Osteoblast (primary cell): ENCODE data around the gene TROAP. TPM values are rescaled to one million over a fixed set of nuclear protein-coding genes. Genes with fewer than 3 reads are reported as not detected.

ENCODE experiments used
- DNase-seq: peaks from one replicate; pipeline ENCODE4 v3.0.0; 2011; ENCODE audit warnings: low spot score, mixed read lengths; ENCODE audit not compliant: insufficient read length; ENCODE audit errors: missing footprints
- H2AFZ ChIP-seq: 2 replicates; pipeline ENCODE4 v1.6.0; 2011; ENCODE audit warnings: mild to moderate bottlenecking, low read length
- H3K27ac ChIP-seq: 2 replicates; pipeline ENCODE4 v1.5.1; 2011; ENCODE audit warnings: mild to moderate bottlenecking, low read depth, low read length, moderate library complexity
- H3K27me3 ChIP-seq: 2 replicates; pipeline ENCODE4 v1.6.0; 2012; ENCODE audit warnings: mild to moderate bottlenecking, control low read depth, inconsistent platforms, low read length, moderate library complexity; ENCODE audit not compliant: insufficient read depth
- H3K36me3 ChIP-seq: 2 replicates; pipeline ENCODE4 v1.5.1; 2011; ENCODE audit warnings: mild to moderate bottlenecking, low read length, control low read depth, moderate library complexity; ENCODE audit not compliant: insufficient read depth
- H3K4me1 ChIP-seq: 2 replicates; pipeline ENCODE4 v1.5.1; 2011; ENCODE audit warnings: mild to moderate bottlenecking, low read length, control low read depth, moderate library complexity; ENCODE audit not compliant: insufficient read depth
- H3K4me2 ChIP-seq: 2 replicates; pipeline ENCODE4 v1.6.0; 2011; ENCODE audit warnings: mild to moderate bottlenecking, low read length; ENCODE audit not compliant: insufficient read depth
- H3K4me3 ChIP-seq: fragments of 200-600 bp; sonication (generic); 3 replicates; pipeline ENCODE4 v1.5.1; 2012; ENCODE audit warnings: mild to moderate bottlenecking, low read length, inconsistent platforms; ENCODE audit not compliant: insufficient read depth
- H3K79me2 ChIP-seq: 2 replicates; pipeline ENCODE4 v1.6.0; 2012; ENCODE audit warnings: mild to moderate bottlenecking, low read length, control low read depth, inconsistent platforms; ENCODE audit not compliant: insufficient read depth
- H3K9me3 ChIP-seq: 2 replicates; pipeline ENCODE4 v1.5.1; 2011; ENCODE audit warnings: low read depth, low read length, control low read depth
- H4K20me1 ChIP-seq: 2 replicates; pipeline ENCODE4 v1.6.0; 2012; ENCODE audit warnings: mild to moderate bottlenecking, low read length, control low read depth; ENCODE audit not compliant: insufficient read depth
- CTCF ChIP-seq: IDR thresholded peaks from 2 replicates; pipeline ENCODE4 v1.5.1; 2011; ENCODE audit warnings: mild to moderate bottlenecking, low read depth, low read length, moderate library complexity; ENCODE audit errors: extremely low read depth
- total RNA-seq: library from RNA; depleted of rRNA; stranded (reverse); fragments of >200 nt; gene quantifications from 2 replicates; pipeline ENCODE4 v1.2.3, GENCODE V29; 2012

Gene TROAP
- total RNA-seq, 1 donor: 2.5 TPM

- no peak overlapping the region for H3K4me3 ChIP-seq
- peak; percentile 51 for DNase-seq
- no peak for TF ChIP-seq CTCF
- H3K4me2 ChIP-seq: no peak overlapping the region
- H3K9me3 ChIP-seq: no peaks in the 10 kb centered on the region
- peaks cover 10% of the 10 kb centered on the region for H3K36me3 ChIP-seq
- no peaks in the 10 kb centered on the region for H3K27me3 ChIP-seq
- H2AFZ ChIP-seq: no peak overlapping the region
- peaks cover 8% of the 10 kb centered on the region for H3K79me2 ChIP-seq
- H4K20me1 ChIP-seq: no peaks in the 10 kb centered on the region
- no peak overlapping the region for H3K27ac ChIP-seq
- peaks cover 3% of the 10 kb centered on the region for H3K4me1 ChIP-seq
Observed at GRCh38 chr12:49328816-49329215, 5.8 kb downstream of the TROAP start.

- Histone ChIP-seq H2AFZ (no peak overlapping the region), H3K36me3 (peaks cover 10% of the 10 kb centered on the region), H3K9me3 (no peaks in the 10 kb centered on the region), H3K4me1 (no peaks in the 10 kb centered on the region), H3K27ac (no peak overlapping the region), H3K4me2 (no peak overlapping the region), H4K20me1 (no peaks in the 10 kb centered on the region), H3K79me2 (no peaks in the 10 kb centered on the region), H3K27me3 (no peaks in the 10 kb centered on the region), H3K4me3 (no peak overlapping the region)
- DNase-seq: peak; percentile 72
- no peak for TF ChIP-seq CTCF
Observed at GRCh38 chr12:49330032-49330619, 7.1 kb downstream of the TROAP start.

- peak; percentile 38 for DNase-seq
- TF ChIP-seq CTCF: no peak
- Histone ChIP-seq H2AFZ (peak overlapping the region; percentile 84), H3K79me2 (no peaks in the 10 kb centered on the region), H4K20me1 (no peaks in the 10 kb centered on the region), H3K27me3 (peaks cover 5% of the 10 kb centered on the region), H3K4me1 (no peaks in the 10 kb centered on the region), H3K27ac (no peak overlapping the region), H3K4me3 (no peak overlapping the region), H3K9me3 (no peaks in the 10 kb centered on the region), H3K36me3 (peaks cover 10% of the 10 kb centered on the region), H3K4me2 (no peak overlapping the region)
Observed at GRCh38 chr12:49330631-49331379, 7.8 kb downstream of the TROAP start.
